Activated naive CD8-positive, alpha-beta T cell treated with anti-CD3 and anti-CD28 coated beads, Interleukin-2, amount 10 ng/mL, durations not matched to agents 7 days and 5 days (primary cell): ENCODE data around the gene DRG1. TPM values are rescaled to one million over a fixed set of nuclear protein-coding genes. Genes with fewer than 3 reads are reported as not detected.
"Not testable (repeated sequence)": the region's sequence is repeated elsewhere in the genome, so short reads cannot be mapped to it uniquely, and the experiment has no call there.

Source experiments
- ATAC-seq: fragments of 150-1000 bp; cut with Tn5 transposase; one replicate; pipeline ENCODE4 v1.10.0; 2021; ENCODE audit warnings: low read depth, moderate library complexity
- POLR2A ChIA-PET: fragments of 350-600 bp; sonication (Branson Sonifier 250); formaldehyde crosslinking; loops from one replicate; lab custom pipeline; 2021; ENCODE audit warnings: antibody characterized with exemption; lab: Charles Lee
- DNase-seq: peaks from one replicate; pipeline ENCODE4 v3.0.0; 2021
- H3K27ac Mint-ChIP-seq: one replicate; pipeline ENCODE4 v1.8.0; 2022; ENCODE audit warnings: mild to moderate bottlenecking, mixed read lengths
- H3K27me3 Mint-ChIP-seq: one replicate; pipeline ENCODE4 v1.8.0; 2022; ENCODE audit warnings: mild to moderate bottlenecking, moderate library complexity, mixed read lengths
- H3K36me3 Mint-ChIP-seq: one replicate; pipeline ENCODE4 v1.8.0; 2021; ENCODE audit warnings: mild to moderate bottlenecking, mixed read lengths
- H3K4me1 Mint-ChIP-seq: one replicate; pipeline ENCODE4 v1.8.0; 2021; ENCODE audit warnings: mixed read lengths
- H3K4me3 Mint-ChIP-seq: one replicate; pipeline ENCODE4 v1.8.0; 2022; ENCODE audit warnings: mild to moderate bottlenecking, moderate library complexity, mixed read lengths
- H3K9me3 Mint-ChIP-seq: one replicate; pipeline ENCODE4 v1.8.0; 2021; ENCODE audit warnings: mixed read lengths
- total RNA-seq, 2 experiments: library from RNA; stranded (reverse); gene quantifications; one replicate each; pipeline ENCODE4 v1.2.3, GENCODE V29; 2021

Gene DRG1
- total RNA-seq, 2 experiments from 2014 or later, result 71.9 to 87.8 TPM

DNA sequence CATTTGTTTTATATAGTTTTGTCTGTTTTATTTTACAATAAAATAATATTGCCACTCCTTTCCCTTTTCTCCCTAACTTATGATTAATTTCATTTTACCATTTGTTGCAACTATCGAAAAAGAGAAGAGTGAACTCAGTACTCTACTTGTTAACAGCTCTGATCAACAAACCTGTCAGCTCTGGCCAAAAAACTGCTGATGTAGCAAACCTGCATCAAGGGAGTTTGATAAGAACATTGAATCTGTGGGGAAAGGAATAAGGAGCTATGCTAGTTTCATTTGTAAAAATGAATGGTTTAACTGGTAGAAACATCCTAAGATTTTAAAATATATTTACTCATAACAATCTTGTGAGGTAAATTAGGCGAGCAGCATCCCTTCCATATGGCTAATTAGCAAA lies 47.4 kb downstream of the DRG1 start:
- no peak overlapping the region for H3K27ac Mint-ChIP-seq
- H3K36me3 Mint-ChIP-seq, result peaks cover 16% of the 10 kb centered on the region
- no peaks in the 10 kb centered on the region for H3K27me3 Mint-ChIP-seq
- POLR2A ChIA-PET, result interaction anchor here (0.6 kb wide), 1 partner anchor 84 kb away, joined by 4 read pairs; no protein-coding TSS in a partner anchor
- ATAC-seq, result no peak
- DNase-seq, result no peak
- H3K4me3 Mint-ChIP-seq, result no peak overlapping the region
- H3K4me1 Mint-ChIP-seq, result peaks cover 1% of the 10 kb centered on the region
- H3K9me3 Mint-ChIP-seq, result no peaks in the 10 kb centered on the region

DNA sequence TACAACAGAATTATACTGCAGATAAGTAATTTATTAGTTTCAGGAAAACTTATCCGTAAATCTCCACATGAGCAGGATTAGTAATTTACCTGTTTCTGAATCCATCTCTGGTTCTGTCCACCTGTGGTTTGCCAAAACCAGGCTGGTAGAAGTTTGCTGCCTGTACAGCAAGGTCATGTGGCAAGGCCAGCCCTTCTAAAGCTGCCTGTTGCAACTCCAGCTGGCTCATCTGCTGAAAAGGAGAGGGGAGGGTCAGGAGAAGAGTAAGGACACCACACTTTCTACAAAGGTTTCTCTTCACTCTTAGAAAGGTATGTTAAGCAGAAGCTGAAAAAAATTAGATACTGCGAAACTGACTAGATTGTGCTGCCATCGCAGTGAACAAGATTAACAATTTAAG lies 47.9 kb downstream of the DRG1 start:
- Mint-ChIP-seq H3K4me1 (peaks cover under 1% of the 10 kb centered on the region), H3K27me3 (no peaks in the 10 kb centered on the region), H3K36me3 (peaks cover 11% of the 10 kb centered on the region), H3K27ac (no peak overlapping the region), H3K9me3 (no peaks in the 10 kb centered on the region), H3K4me3 (no peak overlapping the region)
- POLR2A ChIA-PET, result interaction anchor here (0.6 kb wide), 1 partner anchor 83 kb away, joined by 4 read pairs; no protein-coding TSS in a partner anchor
- no peak for ATAC-seq
- DNase-seq, result no peak

DNA sequence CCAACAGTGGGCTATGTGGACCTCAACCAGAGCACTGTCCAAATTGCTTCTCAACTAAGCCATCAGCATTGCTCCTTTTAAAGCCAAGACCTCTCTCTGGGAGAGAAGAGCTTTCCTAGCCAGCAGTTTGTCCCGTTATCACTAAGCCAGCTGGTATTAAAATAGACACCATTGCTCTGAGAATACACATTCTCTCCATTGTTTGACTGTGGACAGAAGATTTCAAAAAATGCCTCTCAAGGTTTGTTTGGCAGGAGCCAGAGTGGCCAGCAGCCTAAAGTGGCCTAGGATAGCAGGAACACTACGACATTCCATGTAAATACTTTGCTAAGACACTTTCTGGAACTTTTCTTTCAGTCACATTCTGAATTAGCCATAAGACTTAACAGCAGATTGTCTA lies 49.0 kb downstream of the DRG1 start:
- Mint-ChIP-seq H3K27me3 (no peaks in the 10 kb centered on the region), H3K4me1 (no peaks in the 10 kb centered on the region), H3K36me3 (peaks cover 11% of the 10 kb centered on the region), H3K4me3 (no peak overlapping the region), H3K9me3 (no peaks in the 10 kb centered on the region), H3K27ac (no peak overlapping the region)
- POLR2A ChIA-PET, result no interaction called here
- no peak for ATAC-seq
- no peak for DNase-seq

DNA sequence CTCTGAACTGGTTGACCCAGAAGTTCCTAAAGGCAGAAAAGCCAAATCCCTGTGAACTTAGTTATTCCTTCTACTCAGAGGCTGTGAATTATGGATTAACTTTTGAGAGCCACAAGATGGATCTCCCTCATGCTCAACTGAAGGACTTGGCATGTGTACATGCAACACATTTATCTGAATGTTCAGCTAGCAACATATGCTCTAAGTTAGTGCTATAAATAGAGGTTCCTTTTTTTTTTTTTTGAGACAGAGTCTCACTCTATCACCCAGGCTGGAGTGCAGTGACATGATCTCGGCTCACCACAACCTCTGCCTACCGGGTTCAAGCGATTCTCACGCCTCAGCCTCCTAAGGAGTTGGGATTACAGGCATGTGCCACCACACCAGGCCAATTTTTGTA lies 50.1 kb downstream of the DRG1 start:
- no peak for DNase-seq
- Mint-ChIP-seq H3K36me3 (peaks cover 10% of the 10 kb centered on the region), H3K27ac (no peak overlapping the region), H3K9me3 (no peaks in the 10 kb centered on the region), H3K4me1 (no peaks in the 10 kb centered on the region), H3K4me3 (no peak overlapping the region), H3K27me3 (no peaks in the 10 kb centered on the region)
- no peak for ATAC-seq
- POLR2A ChIA-PET, result no interaction called here

DNA sequence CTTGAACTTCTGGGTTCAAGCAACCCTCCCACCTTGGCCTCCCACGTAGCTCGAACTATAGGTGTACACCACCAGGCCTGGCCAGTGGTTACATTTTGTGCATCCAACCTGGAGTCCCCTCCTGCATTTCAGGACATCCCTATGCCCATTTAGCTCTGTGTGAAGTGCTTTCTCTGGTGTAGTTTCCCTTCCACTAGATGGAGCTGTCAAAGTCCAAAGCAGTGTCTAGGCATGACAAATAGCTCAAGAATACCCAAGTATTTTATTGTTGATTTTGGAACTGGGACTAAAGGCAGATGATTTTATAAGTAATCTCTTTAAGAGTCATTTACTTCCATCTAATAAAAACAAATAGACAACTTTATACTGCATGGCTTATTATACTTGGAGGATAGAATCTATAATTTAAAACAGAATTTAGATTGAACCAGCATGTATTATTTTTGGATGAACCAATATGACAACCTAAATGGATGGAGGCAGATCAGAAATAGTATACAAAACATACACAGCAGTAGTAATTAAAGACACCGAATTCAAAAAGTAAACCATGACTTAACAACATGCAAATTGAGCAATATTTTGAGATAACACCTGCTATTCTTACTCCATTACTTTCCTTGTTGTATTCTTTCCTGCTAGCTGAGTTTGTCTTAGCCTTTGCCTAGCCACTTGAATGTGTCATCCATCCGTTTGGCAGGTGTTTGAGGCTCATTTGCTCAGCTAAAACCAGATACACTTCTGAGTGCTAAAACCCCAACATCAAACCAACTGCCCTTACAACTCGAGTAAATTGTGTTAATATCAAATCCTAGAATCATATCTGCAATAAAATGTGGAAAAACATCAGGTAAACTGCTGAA lies 52.5 kb downstream of the DRG1 start:
- Mint-ChIP-seq H3K27ac (no peak overlapping the region), H3K4me3 (no peak overlapping the region), H3K36me3 (peaks cover 6% of the 10 kb centered on the region), H3K9me3 (no peaks in the 10 kb centered on the region), H3K27me3 (no peaks in the 10 kb centered on the region), H3K4me1 (no peaks in the 10 kb centered on the region)
- POLR2A ChIA-PET, result no interaction called here
- DNase-seq (no peak), ATAC-seq (peak; percentile 39)

DNA sequence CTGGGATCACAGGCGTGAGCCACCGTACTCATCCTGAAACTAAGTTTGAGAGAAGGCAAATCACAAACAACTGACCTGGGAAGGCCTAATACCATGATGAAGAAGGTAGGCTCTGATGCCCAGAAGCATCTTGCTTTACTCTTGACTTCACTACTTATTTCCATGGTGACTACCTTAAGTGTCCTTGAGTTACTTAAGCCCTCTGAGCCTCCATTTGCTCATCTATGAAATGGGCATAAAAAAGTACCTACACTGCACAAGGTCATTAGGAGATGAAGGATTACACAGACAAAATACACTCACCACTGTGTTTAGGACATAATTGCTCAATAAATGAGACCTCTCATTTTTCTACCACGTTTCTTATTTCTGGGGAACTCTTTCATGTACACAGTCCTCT lies 62.3 kb downstream of the DRG1 start:
- no peak for DNase-seq
- Mint-ChIP-seq H3K4me1 (peaks cover 3% of the 10 kb centered on the region), H3K36me3 (peaks cover 33% of the 10 kb centered on the region), H3K27me3 (no peaks in the 10 kb centered on the region), H3K27ac (no peak overlapping the region), H3K4me3 (no peak overlapping the region), H3K9me3 (no peaks in the 10 kb centered on the region)
- POLR2A ChIA-PET, result no interaction called here
- ATAC-seq, result no peak

DNA sequence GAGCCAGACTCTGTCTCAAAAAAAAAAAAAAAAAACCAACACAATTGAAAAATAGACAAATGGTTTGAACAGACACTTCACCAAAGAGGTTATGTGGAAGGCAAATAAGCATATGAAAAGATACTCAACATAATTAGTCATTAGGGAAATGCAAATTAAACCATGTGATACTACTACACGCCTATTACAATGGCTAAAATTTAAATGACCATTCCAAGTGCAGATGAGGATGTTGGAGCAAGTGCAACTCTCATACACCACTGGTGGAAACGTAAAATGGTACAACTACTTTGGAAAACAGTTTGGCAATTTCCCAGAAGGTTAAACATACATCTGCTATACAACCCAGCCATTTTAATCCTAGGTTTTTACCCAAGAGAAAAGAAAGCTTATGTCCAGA lies 65.9 kb downstream of the DRG1 start:
- H3K36me3 Mint-ChIP-seq, result peaks cover 25% of the 10 kb centered on the region

DNA sequence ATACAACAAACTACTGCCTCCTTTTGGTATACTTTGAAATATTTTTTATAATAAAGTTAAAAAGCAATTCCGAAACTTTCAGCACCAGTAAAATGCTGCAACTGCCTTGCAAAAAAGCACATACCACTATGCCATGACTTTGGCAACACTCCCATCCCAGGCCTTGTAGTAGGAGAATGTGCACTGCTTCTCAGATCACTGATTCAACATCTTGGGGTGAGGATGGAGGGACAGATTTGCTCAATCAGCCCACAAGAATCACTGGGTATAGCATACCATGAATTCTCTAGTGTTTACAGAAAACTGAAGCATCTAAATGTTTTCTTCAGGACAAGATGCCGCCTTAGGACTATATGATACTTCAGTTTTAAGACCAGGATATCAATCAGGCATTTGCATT lies 75.3 kb downstream of the DRG1 start:
- no peak for DNase-seq
- peaks cover 25% of the 10 kb centered on the region for H3K36me3 Mint-ChIP-seq
- no peak overlapping the region for H3K27ac Mint-ChIP-seq
- H3K27me3 Mint-ChIP-seq, result no peaks in the 10 kb centered on the region
- no peak for ATAC-seq
- H3K4me1 Mint-ChIP-seq, result peaks cover 14% of the 10 kb centered on the region
- H3K9me3 Mint-ChIP-seq, result no peaks in the 10 kb centered on the region
- POLR2A ChIA-PET, result no interaction called here
- no peak overlapping the region for H3K4me3 Mint-ChIP-seq

More for the DNA sequence above, 65.9 kb downstream of the DRG1 start:
- ATAC-seq, result no peak
- DNase-seq, result no peak
- Mint-ChIP-seq H3K9me3 (no peaks in the 10 kb centered on the region), H3K4me3 (no peak overlapping the region), H3K4me1 (peaks cover 3% of the 10 kb centered on the region), H3K27ac (no peak overlapping the region), H3K27me3 (no peaks in the 10 kb centered on the region)
- POLR2A ChIA-PET, result interaction anchor here (0.6 kb wide), 1 partner anchor 35 kb away, joined by 8 read pairs; no protein-coding TSS in a partner anchor

DNA sequence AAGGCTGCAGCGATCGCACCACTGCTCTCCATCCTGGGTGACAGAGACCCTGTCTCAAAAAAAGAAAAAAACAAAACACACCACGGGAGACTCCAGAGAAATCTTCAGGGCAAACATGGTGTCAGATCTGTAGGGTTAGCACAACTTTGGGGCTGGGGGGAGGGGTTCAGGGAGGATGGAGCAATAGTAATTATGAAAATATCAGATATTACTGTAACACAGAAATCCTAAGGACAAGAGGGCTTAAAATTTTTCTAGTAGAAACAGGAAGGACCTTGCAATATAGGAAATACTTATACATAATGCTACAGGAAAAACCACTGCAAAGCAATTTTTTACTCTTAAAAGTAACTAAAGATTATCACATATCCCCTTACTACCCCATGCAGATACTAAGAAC lies 76.4 kb downstream of the DRG1 start:
- POLR2A ChIA-PET, result no interaction called here
- peaks cover 14% of the 10 kb centered on the region for H3K4me1 Mint-ChIP-seq
- no peaks in the 10 kb centered on the region for H3K27me3 Mint-ChIP-seq
- DNase-seq (no peak), ATAC-seq (no peak)
- H3K9me3 Mint-ChIP-seq, result no peaks in the 10 kb centered on the region
- no peak overlapping the region for H3K4me3 Mint-ChIP-seq
- H3K36me3 Mint-ChIP-seq, result peaks cover 32% of the 10 kb centered on the region
- H3K27ac Mint-ChIP-seq, result no peak overlapping the region

DNA sequence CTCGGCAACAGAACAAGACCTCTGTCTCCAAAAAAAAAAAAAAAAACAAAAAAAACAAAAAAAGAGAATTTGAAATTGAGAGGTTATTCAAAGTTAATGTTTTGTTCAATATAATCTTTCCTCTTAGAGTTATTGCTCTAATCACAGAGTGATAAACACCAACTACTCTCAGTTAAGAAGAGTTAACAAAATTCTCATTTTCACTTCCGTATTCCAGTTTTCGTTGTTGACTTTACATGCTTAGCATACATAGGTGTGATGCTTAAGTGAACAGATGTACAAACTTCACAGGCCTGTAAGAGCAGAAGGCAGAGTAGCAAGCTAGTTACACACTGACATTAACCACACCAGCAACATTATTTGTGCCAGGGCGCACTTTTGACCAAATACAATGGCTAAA lies 77.9 kb downstream of the DRG1 start:
- POLR2A ChIA-PET, result interaction anchor here (1.1 kb wide), 1 partner anchor 14 kb away, joined by 3 read pairs; no protein-coding TSS in a partner anchor
- Mint-ChIP-seq H3K27me3 (no peaks in the 10 kb centered on the region), H3K27ac (peak overlapping the region; percentile 21), H3K36me3 (peaks cover 41% of the 10 kb centered on the region), H3K4me1 (peaks cover 15% of the 10 kb centered on the region), H3K4me3 (no peak overlapping the region), H3K9me3 (no peaks in the 10 kb centered on the region)
- DNase-seq (no peak), ATAC-seq (no peak)

DNA sequence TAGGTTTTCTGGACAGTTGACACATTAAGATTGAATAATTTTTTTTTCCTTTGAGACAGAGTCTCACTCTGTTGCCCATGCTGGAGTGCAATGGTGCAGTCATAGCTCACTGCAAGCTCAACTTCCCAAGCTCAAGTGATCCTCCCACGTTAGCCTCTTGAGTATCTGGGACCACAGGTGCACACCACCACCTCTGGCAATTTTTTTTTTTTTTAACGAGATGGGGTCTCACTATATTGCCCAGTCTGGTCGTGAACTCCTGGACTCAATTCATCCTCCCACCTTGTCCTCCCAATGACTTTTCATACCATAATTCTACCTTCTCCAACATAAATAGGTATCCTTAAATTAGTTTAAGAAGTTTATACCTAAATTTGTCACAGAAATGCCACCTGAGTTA lies 81.7 kb downstream of the DRG1 start:
- ATAC-seq (no peak), DNase-seq (no peak)
- H3K4me3 Mint-ChIP-seq, result no peak overlapping the region
- H3K27ac Mint-ChIP-seq, result no peak overlapping the region
- H3K27me3 Mint-ChIP-seq, result no peaks in the 10 kb centered on the region
- POLR2A ChIA-PET, result no interaction called here
- no peaks in the 10 kb centered on the region for H3K9me3 Mint-ChIP-seq
- peaks cover 53% of the 10 kb centered on the region for H3K36me3 Mint-ChIP-seq
- H3K4me1 Mint-ChIP-seq, result peaks cover 21% of the 10 kb centered on the region

DNA sequence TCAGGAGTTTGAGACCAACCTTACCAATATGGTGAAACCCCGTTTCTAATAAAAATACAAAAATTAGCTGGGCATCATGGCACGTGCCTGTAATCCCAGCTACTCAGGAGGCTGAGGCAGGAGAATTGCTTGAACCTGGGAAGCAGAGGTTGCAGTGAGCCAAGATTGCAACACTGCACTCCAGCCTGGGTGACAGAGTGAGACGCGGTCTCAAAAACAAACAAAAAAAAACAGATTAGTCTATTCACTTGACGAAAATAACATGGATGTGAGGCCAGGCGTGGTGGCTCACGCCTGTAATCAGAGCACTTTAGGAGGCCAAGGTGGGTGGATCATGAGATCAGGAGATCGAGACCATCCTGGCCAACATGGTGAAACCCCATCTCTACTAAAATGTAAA lies 83.1 kb downstream of the DRG1 start:
- H3K36me3 Mint-ChIP-seq, result peaks cover 56% of the 10 kb centered on the region

More for the DNA sequence above, 83.1 kb downstream of the DRG1 start:
- H3K27ac Mint-ChIP-seq, ATAC-seq, H3K4me3 Mint-ChIP-seq, DNase-seq, H3K9me3 Mint-ChIP-seq, H3K27me3 Mint-ChIP-seq: not testable (repeated sequence)
- POLR2A ChIA-PET, result interaction anchor here (0.5 kb wide), 1 partner anchor 11 kb away, joined by 3 read pairs; no protein-coding TSS in a partner anchor
- H3K4me1 Mint-ChIP-seq, result peaks cover 21% of the 10 kb centered on the region
